ENCODE results near the gene DCP1A. TPM values are rescaled to one million over a fixed set of nuclear protein-coding genes. Genes with fewer than 3 reads are reported as not detected.

DCP1A gene
- total RNA-seq, 1 donor from 2014 or later: 23.0 TPM

DNA sequence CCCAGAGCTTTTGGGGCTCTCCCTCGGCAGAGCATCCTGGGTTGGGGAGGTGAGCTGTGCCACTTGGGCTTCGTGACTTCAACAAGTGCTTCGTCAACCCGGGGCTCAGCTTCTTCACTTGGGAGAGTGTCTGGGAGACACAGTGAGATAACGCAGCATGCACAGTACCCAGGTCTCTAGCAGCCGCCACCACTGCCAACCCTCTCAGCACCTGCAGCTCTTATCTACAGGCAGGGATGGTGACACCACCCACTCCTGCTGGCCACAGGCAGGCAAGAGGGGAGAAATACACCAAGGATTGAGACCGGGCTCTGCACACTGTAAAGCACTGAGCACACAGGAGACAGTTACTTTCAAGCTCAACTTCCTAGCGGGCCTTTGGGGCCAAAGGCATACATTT is 103.1 kb downstream of the DCP1A start:
- no peak for DNase-seq (ENCODE audit: low spot score)

DNA sequence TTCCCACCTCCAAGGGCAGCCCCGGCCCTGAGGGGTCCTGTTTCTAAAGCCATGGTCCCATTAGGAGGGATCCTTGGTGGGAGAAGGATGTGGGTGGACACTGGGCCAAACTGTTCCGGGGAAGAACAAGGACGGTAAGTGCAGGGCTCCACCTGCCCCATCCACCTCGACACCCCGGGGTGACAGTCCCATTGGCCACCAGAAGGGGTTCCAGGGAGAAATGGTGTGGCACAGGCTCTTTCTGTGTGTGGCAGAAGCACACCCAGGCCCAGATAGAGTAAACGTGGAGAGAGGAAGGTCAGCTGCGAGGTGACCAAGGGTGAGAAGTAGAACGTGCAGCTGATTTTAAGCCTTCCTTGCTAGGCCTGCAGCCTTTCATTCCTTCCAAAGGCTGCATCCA is 103.6 kb downstream of the DCP1A start:
- no peak for DNase-seq (ENCODE audit: low spot score)

DNA sequence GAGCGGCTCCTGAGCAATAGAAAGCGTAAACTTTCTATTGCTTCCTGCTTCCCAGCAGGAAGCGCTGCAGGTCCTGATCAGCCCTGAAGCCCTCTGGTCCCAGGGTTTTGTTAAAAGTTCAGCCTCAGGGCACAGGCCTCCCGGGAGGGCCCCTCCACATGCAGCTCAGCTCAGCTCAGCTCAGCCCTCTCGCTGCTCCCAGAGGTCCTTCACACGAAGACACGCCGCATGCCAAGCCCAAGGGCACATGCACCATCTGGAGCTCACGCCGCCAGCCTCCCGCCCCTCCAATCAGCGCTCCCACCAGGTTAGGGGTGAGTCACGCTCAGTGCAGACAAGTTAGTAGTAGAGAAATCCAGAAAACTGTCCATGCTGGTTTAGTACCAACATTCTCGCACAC is 104.2 kb downstream of the DCP1A start:
- no peak for DNase-seq (ENCODE audit: low spot score)

DNA sequence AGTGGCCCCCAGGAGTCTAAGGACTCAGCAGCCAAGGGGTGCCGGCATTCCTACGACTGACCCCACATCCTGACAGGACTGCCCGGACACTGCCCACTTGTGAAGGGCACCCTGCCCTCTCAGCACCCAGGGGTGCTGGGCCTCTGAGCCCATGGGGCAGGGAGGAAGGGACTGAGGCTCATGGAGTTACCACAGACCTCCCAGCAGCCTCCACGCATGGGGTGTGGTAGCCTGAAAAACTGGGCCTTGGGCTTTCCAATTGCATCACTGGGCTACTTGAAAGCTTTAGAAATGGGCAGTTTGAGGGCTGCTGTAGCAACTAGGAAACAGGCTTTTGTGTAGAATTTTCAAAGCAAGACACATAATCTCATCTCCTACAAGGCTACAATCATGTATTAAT is 104.7 kb downstream of the DCP1A start:
- DNase-seq (ENCODE audit: low spot score): no peak

DNA sequence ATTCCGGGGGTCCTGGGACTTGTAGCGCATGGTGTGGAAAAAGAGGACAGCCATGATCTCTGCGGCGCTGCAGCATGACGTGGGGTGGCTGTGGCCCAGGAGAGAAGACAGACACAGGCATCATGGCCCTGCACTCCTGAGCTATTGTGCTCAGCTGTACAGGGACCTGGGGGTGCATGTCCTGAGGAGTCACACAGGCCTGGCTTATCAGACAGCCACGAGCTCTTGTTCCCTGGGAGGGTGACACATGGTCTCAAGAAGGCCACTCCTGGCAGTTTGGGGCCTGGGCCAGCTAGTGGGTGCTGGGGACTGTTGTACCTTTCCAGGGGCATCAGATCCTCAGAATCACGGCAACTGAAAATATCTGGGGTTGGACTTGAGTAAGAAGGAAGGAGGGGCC is 105.2 kb downstream of the DCP1A start:
- DNase-seq (ENCODE audit: low spot score): no peak

DNA sequence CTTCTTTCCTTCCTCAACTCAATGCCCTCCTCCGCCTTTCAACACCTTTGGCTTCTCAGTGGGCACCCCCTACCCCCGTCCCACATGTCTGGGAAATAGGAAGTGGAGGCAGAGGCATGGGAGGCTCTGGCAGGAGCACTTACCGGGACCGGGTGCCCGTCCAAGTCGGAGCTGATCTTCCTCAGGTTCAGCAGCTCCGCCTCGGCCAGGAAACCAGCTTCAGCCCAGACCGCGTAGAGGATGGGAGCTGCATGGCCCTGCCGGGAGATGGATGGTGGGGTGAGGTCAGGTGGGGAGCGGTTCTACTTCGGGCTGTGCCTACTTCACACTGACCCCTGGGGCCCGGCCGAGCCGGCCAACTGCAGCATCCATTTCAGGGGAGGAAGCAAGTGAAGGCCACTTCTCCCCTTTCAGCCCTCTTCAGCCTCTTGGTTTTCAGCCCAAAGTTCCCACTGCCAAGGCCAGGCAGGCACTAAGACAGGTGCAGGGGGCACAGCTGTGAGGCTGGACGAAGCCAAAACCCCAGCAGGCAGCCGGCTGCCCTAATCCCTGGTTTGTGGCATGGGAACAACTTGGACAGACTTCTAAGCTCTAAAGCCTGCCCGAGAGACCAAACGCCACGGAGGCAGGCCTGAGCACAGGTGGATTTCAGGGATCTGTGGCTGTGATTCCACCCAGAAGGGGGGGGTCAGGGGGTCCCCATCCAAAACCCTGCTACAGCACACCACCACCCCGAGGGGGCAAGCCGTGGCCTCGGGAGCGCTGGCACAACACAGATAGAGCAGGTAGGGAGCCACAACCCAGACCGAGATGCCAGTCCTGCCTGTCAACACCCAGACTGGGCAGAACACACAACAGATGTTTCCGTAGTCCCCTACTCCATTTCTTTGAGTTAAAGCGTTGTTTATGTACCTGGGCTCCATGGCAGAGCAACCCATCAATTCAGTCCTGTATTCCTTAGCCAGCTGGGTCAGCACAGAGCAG is 106.1 kb downstream of the DCP1A start:
- DNase-seq (ENCODE audit: low spot score): no peak

DNA sequence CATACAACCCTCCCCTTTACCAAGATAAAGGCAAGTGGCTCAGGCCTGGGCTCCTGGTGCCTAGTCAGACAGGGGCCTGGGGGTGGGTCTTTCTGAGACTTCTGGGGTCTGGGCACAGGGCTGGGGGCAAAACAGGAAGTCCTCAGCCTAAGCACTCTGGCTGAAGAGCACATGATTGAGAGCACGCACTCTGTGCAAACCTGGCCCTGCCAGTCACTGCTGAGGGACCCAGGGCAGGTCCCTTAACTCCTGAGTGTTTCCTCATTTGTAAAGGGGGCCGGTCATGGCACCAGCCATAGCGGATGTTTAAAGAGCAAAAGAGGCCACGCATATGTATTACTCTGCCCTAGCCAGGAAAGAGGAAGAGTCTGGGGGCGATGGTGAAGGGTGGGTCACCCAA is 107.5 kb downstream of the DCP1A start:
- DNase-seq (ENCODE audit: low spot score): no peak

DNA sequence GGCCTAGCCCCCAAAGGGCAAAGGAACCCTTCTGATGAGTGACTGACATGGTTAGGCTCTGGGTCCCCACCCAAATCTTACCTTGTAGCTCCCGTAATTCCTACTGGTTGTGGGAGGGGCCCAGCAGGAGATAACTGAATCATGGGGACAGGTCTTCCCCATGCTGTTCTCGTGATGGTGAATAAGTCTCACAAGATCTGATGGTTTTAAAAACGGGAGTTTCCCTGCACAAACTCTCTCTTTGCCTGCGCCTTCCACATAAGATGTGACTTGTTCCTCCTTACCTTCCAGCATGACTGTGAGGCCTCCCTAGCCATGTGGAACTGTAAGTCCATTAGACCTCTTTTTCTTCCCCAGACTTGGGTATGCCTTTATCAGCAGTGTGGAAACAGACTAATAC is 108.5 kb downstream of the DCP1A start:
- DNase-seq (ENCODE audit: low spot score): no peak

DNA sequence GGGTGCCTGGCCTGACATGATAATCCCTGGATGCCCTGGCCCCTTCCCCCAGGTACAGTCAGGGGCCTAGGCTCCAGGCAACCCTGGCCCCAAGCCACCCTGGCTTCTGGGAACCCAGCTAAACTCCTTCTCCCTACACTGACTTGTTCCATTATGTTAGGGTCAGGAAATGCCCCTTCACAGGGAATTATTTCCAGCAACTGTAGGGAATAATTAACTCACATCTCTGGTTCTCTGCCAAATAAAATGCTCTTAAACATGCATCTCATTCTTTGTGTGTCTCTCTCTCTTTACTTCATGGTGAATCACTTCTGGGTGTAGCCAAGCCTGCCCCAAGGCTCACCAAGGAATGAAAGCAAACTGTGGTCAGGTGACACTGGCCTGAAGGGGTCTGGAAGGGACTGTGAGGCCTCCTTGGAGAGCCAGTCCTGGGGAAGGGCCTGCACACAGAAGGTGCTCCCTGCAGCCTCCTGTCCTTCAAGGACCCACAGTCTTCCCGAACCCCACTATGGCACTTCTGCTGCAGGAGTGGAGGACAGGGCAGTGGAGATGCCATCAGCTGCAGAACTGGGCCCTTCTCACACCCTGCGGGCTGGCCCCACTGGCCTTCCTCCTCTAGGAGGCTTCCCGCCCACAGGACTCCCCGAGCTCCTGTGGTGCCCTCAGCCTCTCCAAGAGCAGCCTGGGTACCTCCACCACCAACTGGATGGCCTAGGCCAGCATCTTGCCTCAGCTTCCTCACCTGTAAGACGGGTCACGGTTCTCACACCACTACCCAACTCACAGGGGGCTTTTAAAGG is 109.1 kb downstream of the DCP1A start:
- DNase-seq (ENCODE audit: low spot score): peak; percentile 69

DNA sequence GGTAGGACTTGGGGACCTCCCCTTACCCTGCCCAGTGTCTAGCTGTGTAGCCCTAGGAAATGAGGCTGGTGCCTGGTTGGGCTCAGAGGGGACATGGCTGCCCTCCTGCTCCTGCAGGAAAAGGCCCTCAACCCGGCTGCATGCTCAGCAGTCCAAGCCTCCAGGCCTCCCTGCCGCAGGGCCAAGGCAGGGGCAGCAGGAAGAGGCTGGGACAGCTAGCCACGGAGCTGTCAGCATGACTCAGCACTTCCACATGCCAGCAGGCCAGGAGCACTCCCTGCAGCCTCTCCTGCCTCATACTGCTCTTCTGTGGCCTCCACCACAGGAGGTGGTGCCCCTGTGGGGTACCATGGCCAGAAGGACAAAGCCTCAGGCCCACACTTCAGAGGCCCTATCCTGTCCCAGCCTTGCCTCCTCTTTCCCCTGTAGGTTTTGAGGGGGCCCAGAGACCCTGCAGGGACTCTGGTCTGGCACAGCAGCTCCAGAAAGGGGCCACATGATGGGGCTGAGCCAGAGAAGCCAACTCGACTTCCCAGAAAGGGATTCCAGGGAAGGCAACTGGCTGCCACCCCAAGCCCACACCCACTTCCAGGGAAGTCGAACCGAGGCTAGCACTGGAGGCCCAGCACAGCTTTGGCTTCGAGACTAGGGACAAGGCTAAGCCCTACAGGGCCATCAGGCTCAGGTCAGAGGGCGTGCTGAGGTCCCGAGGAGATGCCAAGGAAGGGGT is 111.1 kb downstream of the DCP1A start:
- peak; percentile 85 for DNase-seq (ENCODE audit: low spot score)

DNA sequence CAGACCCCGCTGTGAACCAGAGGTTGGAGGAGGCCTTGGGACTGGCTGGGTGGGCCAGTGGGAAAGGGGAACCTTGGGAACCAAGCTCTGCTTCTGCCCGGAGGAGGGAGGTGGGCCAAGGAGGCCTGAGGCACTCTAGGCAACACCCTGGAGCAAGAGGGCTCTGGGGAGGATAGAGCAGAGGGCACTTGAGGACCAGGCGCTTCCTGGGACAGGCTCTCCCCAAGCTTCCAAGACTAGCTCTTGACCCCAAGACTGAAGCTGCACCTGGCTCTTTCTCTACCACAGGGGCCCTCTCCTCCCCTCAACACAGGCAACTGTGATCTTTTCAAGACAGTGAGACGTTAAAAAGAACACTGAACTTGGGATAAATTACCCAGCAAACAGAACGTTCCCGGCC is 111.8 kb downstream of the DCP1A start:
- no peak for DNase-seq (ENCODE audit: low spot score)

DNA sequence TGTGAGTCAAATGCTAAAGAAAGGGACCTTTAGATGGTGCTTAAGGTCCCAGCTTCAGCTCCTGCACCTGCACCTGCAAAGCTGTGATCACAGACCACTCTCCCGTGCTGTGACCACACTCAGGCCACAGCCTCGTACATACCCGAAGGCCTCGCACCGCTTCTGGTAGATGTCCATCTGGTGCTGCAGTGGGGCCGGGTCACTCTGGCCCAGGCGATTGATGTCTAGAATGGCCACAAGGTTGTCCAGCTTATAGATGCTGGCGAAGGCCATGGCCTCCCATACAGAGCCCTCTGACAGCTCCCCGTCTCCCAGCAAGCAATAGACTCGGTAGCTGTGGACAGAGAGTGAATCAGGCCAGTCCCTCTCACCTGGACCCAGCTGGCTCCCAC is 112.5 kb downstream of the DCP1A start:
- no peak for DNase-seq (ENCODE audit: low spot score)

DNA sequence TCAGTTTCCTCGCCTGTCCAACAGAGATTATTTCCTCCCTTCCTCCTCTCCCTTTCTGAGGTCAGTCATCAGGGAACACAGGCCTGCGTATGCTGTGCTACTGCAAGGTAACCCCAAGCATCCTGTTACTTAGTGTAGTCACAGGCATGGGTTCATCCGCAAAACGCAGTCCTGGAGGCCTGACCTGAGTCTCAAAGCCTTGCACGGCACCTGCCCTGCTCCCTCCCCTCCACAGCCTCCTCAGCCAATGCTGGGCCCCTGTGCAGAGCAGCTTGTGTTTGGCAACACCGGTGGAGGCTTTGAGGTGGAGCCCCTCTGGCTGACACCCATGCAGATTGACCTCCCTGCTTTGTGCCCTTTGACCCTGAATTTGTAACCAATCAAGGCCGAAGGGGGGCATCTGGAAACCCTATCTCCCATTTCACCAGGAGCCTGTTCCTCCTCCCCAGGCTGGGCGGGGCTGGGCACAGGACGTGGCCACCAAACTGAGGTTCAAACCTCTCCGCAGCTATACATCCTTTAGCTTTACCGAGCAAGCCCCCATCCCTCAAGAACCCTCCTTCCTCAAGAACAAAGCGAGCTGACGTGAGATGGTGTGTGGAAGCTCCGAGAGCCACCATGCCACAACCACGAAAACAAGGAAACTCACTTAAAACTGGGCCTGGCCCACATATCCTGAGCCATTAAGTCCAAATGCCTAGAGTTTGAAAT is 113.1 kb downstream of the DCP1A start:
- DNase-seq (ENCODE audit: low spot score): no peak

Other genes with a start within 250 kb of the DCP1A start
- 21.3 TPM for gene RFT1, start 217.1 kb downstream of the DCP1A start, total RNA-seq
- gene PRKCD, start 186.3 kb downstream of the DCP1A start, total RNA-seq: 103 TPM
- gene TKT, start 91.5 kb downstream of the DCP1A start, total RNA-seq: 396 TPM
- 39.2 TPM for gene CACNA1D, start 147.1 kb upstream of the DCP1A start, total RNA-seq